ENCODE results near the gene ATP6V0A4.

- no peak for TF ChIP-seq CTCF (IDR thresholded peaks at IDR 0.05; ENCODE audit: insufficient read depth, low read length)
- no peak for TF ChIP-seq REST (IDR thresholded peaks at IDR 0.05; ENCODE audit: insufficient replicate concordance, low read depth)
- TF ChIP-seq GABPA (IDR thresholded peaks at IDR 0.05; ENCODE audit: low read depth), result no peak
- TF ChIP-seq POLR2AphosphoS5 (IDR thresholded peaks at IDR 0.05; ENCODE audit: low read depth), result no peak
Measured at GRCh38 chr7:138755842-138756590, 42.0 kb downstream of the ATP6V0A4 start.
